GM19351 (cell line): ENCODE data around the gene IL10.

Experiments
- ATAC-seq: cut with Tn5 transposase; IDR thresholded peaks from one replicate; pipeline ENCODE4 v1.9.1; 2021; ENCODE audit warnings: mild to moderate bottlenecking, moderate library complexity; ENCODE audit not compliant: unreplicated experiment

The IL10 gene

GRCh38 chr1:206737729-206738201 lies 34.5 kb downstream of the IL10 start:
- ATAC-seq: no peak

- no peak for ATAC-seq
Measured at GRCh38 chr1:206736878-206737728, 35.2 kb downstream of the IL10 start.

- ATAC-seq: no peak
Measured at GRCh38 chr1:206735553-206736031, 36.7 kb downstream of the IL10 start.

GRCh38 chr1:206734499-206735142 lies 37.7 kb downstream of the IL10 start:
- ATAC-seq: peak; percentile 29

- no peak for ATAC-seq
Measured at GRCh38 chr1:206732992-206733391, 39.3 kb downstream of the IL10 start.

GRCh38 chr1:206732508-206732907 lies 39.8 kb downstream of the IL10 start:
- no peak for ATAC-seq

- ATAC-seq: no peak
Measured at GRCh38 chr1:206729507-206729906, 42.8 kb downstream of the IL10 start.

- ATAC-seq: no peak
Measured at GRCh38 chr1:206729050-206729449, 43.2 kb downstream of the IL10 start.

GRCh38 chr1:206728697-206728987 lies 43.7 kb downstream of the IL10 start:
- ATAC-seq: no peak

GRCh38 chr1:206727981-206728696 lies 44.2 kb downstream of the IL10 start:
- no peak for ATAC-seq

GRCh38 chr1:206725109-206725963 lies 47.0 kb downstream of the IL10 start:
- no peak for ATAC-seq

GRCh38 chr1:206723805-206724472 lies 48.4 kb downstream of the IL10 start:
- no peak for ATAC-seq

- ATAC-seq: no peak
Measured at GRCh38 chr1:206723462-206723804, 48.9 kb downstream of the IL10 start.

- no peak for ATAC-seq
Measured at GRCh38 chr1:206722751-206723461, 49.4 kb downstream of the IL10 start.

GRCh38 chr1:206721454-206721853 lies 50.8 kb downstream of the IL10 start:
- no peak for ATAC-seq

GRCh38 chr1:206719169-206719839 lies 53.0 kb downstream of the IL10 start:
- ATAC-seq: peak; percentile 42

- peak; percentile 27 for ATAC-seq
Measured at GRCh38 chr1:206717674-206717989, 54.7 kb downstream of the IL10 start.
